HG03066 (cell line): ENCODE data around the gene MADD.

Experiments used
- ATAC-seq: cut with Tn5 transposase; IDR thresholded peaks from one replicate; pipeline ENCODE4 v1.9.1; 2021; ENCODE audit warnings: low read depth; ENCODE audit not compliant: unreplicated experiment

The MADD gene

DNA sequence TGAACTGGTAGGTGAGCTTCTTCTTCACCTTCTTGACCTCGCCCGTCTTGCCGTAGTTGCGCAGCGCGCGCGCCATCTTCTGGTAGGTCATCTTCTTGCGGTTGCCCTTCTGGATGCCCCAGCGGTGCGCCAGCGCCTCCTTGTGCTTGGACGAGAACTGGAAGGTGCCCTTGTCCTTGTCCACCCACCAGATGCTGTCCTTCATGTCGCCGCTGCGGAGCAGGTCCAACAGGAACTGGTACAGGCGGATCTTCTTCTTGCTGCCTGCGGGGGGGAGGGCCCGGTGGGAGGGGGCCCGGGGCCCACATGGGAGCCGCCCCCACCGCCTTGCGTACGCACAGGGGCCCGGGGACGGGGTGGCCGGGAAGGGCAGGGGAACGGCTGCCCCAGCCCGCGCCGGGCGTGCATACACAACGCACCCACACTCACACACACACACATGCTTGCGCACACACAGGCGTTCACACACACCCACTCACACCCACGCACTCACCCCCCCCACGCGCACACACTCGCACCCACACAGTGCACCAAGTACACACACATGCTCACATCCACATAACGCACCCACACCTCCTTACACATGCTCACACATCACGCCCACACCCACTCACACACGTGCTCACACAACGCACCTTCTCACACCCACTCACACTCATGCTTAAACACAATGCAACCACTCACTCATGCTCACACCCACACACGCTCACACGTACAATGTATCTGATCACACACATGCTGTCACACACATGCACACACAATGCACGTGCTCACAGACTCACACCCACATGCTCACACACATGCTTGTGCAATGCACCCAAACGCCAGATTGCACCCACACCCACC is 85.6 kb downstream of the MADD start:
- ATAC-seq, result no peak

DNA sequence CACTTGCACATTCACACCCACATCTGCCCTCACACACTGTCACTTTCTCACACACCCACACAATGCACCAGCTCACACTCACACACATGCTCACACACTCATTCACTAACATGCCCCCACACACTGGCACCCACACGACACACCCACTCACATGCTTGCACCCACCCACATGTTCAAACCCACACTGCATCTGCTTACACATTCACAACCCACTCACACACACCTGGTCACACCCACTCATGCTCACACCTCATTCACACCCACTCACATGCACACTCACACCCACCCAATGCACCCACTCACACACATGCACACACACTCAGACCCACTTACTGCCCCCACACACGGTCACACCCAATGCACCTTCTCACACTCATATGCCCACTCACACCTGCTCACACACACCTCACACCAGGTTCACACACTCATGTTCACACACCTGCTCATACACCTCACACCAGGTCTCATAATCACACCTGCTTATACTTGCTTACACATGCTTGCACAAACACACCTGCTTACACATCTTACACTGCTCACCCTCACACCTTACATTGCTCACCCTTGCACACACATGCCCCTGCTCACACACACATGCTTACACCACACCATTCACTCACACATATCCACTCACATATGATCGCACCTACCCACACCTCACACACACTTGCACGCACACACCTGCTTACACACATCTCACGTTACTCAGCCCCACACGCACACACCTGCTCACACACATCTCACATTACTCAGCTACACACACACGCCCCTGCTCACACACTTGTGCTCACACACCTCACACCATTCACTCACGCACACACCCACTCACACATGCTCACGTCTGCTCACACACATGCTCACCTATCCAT is 86.4 kb downstream of the MADD start:
- no peak for ATAC-seq

GRCh38 chr11:47356998-47357329 is 87.0 kb downstream of the MADD start:
- ATAC-seq, result no peak

DNA sequence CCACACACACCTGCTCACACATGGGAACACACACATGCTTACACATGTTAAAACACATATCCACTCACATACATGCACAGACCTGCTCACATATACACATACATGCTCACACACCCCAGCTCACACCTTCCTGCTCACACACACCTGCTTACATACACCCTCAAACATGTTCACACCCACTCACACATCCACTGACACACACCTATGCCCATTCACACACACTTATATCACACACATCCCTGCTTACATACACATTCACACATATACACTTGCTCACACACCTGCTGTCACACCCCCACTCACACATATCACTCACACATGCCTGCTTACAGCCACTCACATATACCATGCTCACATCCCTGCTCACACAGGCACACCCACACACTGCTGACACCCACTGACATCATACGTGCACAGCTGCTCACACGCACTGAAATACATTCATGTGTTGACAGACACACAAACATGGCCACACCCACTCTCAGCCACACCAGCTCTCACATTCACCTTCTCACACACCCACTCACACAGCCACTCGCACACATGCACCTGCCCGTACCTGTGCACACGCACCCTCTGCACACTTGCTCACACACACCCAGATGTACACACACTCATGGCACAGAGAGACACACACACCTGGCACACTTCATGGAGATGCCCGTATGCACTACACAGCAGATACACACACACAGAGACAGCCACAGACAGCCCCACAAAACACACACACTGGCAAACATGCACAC is 88.2 kb downstream of the MADD start:
- ATAC-seq, result no peak

- ATAC-seq, result no peak
These were observed 88.8 kb downstream of the MADD start for GRCh38 chr11:47358731-47359051.

GRCh38 chr11:47359162-47359561 is 89.2 kb downstream of the MADD start:
- ATAC-seq, result no peak

DNA sequence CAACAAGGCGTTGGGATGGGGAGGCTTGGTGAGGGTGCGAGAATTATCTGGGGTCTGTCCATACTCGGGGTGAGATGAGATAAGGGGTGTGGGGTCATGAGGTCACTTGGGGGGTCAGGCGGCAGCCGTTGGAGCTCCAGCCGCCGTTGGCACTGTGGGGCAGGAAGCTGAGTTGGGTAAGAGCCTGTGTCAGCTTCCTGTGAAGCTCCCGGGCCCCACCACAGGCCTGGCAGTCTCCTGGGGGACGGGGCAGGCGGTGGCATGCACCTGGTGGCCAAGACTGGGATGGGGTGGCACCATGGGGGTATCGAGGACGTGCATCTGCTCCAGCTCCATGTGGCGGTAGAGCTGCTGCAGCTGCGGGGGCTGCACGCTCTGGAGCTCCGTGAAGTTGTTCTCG is 89.7 kb downstream of the MADD start:
- ATAC-seq, result no peak

- no peak for ATAC-seq
These were observed 90.4 kb downstream of the MADD start for GRCh38 chr11:47360341-47360740.

DNA sequence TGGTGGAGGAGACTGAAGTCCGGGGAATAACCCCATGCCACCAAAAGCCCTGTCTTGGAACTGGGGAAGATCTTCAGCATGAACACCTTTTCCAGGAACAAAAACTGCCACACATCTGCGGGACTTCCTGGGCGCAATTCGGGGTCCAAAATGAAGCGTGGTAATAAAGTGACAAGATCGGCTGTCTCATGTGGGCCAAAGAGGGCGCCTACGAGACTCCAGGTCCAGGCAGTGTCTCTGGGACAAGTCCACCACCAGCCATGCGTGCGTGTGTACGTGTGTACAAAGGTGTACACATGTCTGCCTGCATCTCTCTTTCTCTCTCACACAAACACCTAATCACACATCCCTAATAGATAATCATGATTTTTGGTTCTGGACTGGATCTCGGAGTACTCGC is 91.5 kb downstream of the MADD start:
- no peak for ATAC-seq

DNA sequence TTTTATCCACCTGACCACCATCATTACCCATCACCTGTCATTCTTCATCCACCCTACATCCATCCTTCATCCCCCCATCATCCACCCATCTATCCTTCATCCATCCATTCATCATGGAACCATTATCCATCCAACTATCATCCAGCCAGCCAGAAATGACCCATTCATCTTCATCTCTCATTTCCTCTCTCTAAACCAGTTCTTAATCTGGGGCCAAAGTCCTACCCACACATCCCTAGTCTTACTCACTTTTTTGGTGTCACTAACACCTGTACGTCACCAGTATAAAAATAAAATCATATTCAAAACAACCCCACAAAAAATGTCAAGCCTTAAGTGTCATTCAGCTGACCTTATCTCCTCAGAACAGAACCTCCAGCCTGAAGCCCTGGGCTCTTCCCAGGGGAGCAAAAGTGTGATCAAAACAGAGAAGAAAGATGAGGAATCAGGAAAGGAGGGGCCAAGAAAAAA is 96.1 kb downstream of the MADD start:
- ATAC-seq, result no peak

- no peak for ATAC-seq
These were observed 99.7 kb downstream of the MADD start for GRCh38 chr11:47369676-47370075.

DNA sequence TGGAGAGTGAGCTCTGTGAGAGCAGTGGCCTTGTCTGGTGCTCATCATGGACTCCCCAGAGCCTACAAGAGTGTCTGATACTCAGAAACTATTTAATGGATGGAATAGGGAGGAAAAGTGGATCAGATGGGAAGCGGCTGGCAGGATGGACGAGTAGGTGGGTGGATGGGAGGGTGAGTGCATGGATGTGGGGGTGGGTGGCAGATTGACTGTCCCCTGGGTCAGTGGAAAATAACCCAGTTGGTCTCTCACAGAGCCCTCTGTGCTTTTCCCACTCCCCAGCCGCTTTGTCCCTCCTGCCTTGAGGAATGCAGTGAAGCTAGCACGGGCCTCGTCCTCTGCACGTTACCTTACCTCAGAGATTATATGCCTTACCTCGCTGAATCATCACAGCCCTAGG is 102.5 kb downstream of the MADD start:
- ATAC-seq, result no peak

- no peak for ATAC-seq
These were observed 104.2 kb downstream of the MADD start for GRCh38 chr11:47373876-47374719.

DNA sequence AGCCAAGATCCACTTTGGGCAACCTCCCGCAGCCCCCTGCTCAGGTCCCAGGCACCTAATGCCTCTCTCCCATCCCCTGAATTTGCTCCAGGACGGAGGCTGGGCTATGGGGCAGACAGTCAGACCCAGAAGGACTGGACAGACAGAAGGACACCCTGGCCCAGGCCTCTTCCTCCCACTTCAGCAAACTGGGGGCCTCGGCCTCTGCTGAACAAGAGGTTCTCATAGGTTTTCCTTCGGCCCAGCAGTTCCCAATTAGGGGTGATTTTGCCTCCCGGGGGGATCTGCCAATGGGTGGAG is 104.7 kb downstream of the MADD start:
- no peak for ATAC-seq

- no peak for ATAC-seq
These were observed 105.1 kb downstream of the MADD start for GRCh38 chr11:47375020-47375419.

GRCh38 chr11:47375546-47376085 is 105.7 kb downstream of the MADD start:
- ATAC-seq, result no peak

GRCh38 chr11:47376107-47376524 is 106.2 kb downstream of the MADD start:
- ATAC-seq, result no peak

- peak; percentile 42 for ATAC-seq
These were observed 106.8 kb downstream of the MADD start for GRCh38 chr11:47376525-47377371.

GRCh38 chr11:47377571-47378009 is 107.7 kb downstream of the MADD start:
- ATAC-seq, result no peak
